Activated CD8-positive, alpha-beta memory T cell treated with anti-CD3 and anti-CD28 coated beads for 1 hour (primary cell): ENCODE measurements around the gene BBX.

ENCODE experiments used
- DNase-seq, 2 donors: peaks; one replicate each; pipeline ENCODE4 v3.0.0-alpha.2; 2020; ENCODE audit warnings: low read depth in 1 of 2; ENCODE audit errors: extremely low read depth in 1 of 2

The BBX gene

GRCh38 chr3:107643038-107643883, 120.5 kb downstream of the BBX start:
- DNase-seq, result no peak

GRCh38 chr3:107644631-107645030, 121.9 kb downstream of the BBX start:
- no peak for DNase-seq

- DNase-seq, result no peak
Observed at GRCh38 chr3:107650788-107651187, 128.0 kb downstream of the BBX start.

GRCh38 chr3:107651782-107652181, 129.0 kb downstream of the BBX start:
- no peak for DNase-seq

GRCh38 chr3:107654218-107654617, 131.5 kb downstream of the BBX start:
- no peak for DNase-seq

- no peak for DNase-seq
Observed at GRCh38 chr3:107657971-107658370, 135.2 kb downstream of the BBX start.

GRCh38 chr3:107660306-107660976, 137.7 kb downstream of the BBX start:
- no peak for DNase-seq

GRCh38 chr3:107661447-107662123, 138.8 kb downstream of the BBX start:
- DNase-seq, result no peak

- no peak for DNase-seq
Observed at GRCh38 chr3:107662124-107662507, 139.4 kb downstream of the BBX start.

GRCh38 chr3:107662586-107662985, 139.8 kb downstream of the BBX start:
- no peak for DNase-seq

GRCh38 chr3:107663266-107663665, 140.5 kb downstream of the BBX start:
- no peak for DNase-seq

GRCh38 chr3:107664614-107665013, 141.9 kb downstream of the BBX start:
- no peak for DNase-seq

- no peak for DNase-seq
Observed at GRCh38 chr3:107665351-107665750, 142.6 kb downstream of the BBX start.

GRCh38 chr3:107666853-107667252, 144.1 kb downstream of the BBX start:
- no peak for DNase-seq

GRCh38 chr3:107668416-107668815, 145.7 kb downstream of the BBX start:
- DNase-seq, result no peak

- DNase-seq, result no peak
Observed at GRCh38 chr3:107668963-107669362, 146.2 kb downstream of the BBX start.

GRCh38 chr3:107669669-107670068, 146.9 kb downstream of the BBX start:
- DNase-seq, result no peak

- no peak for DNase-seq
Observed at GRCh38 chr3:107670986-107671385, 148.2 kb downstream of the BBX start.

- no peak for DNase-seq
Observed at GRCh38 chr3:107674371-107674770, 151.6 kb downstream of the BBX start.

- DNase-seq, result no peak
Observed at GRCh38 chr3:107675233-107675900, 152.6 kb downstream of the BBX start.
